Measurements from ENCODE around the gene SAMD3. TPM values are rescaled to one million over a fixed set of nuclear protein-coding genes. Genes with fewer than 3 reads are reported as not detected.

SAMD3 gene
- total and polyA plus RNA-seq, 8 donors: 0.19 to 5.9 (median 1.4) TPM

- Histone ChIP-seq H3K36me3 (no peaks in the 10 kb centered on the region), H3K4me1 (no peaks in the 10 kb centered on the region), H3K9me3 (no peaks in the 10 kb centered on the region), H3K27ac (no peak overlapping the region), H3K4me3 (no peak overlapping the region), H3K27me3 (peaks cover 0 to under 1% (median 0%) of the 10 kb centered on the region in 4 donors)
- no peak for FAIRE-seq
- no peak for DNase-seq
- TF ChIP-seq CTCF (IDR thresholded peaks at IDR 0.05): no peak
- intact Hi-C loops (cut with DNase I): no loop called here
- 59 to 65% methylated on average over 3 of the region's 3 CpGs for WGBS, 2 donors
- no peak for ATAC-seq
These were observed 11.1 kb downstream of the SAMD3 start for GRCh38 chr6:130211691-130212090.

- intact Hi-C loops (cut with DNase I): no loop called here
- no peaks in the 10 kb centered on the region for H3K27me3 ChIP-seq
- H3K36me3 ChIP-seq: no peaks in the 10 kb centered on the region
- no peak overlapping the region for H3K4me3 ChIP-seq
- 75 to 77% methylated on average over 10 of the region's 10 CpGs for WGBS, 2 donors
- H3K9me3 ChIP-seq: no peaks in the 10 kb centered on the region
- FAIRE-seq: no peak
- no peak for ATAC-seq
- TF ChIP-seq CTCF (IDR thresholded peaks at IDR 0.05): no peak
- H3K4me1 ChIP-seq: no peaks in the 10 kb centered on the region
- H3K27ac ChIP-seq: no peak overlapping the region
- DNase-seq: no peak
These were observed 14.6 kb downstream of the SAMD3 start for GRCh38 chr6:130207979-130208649.

GRCh38 chr6:130206479-130206878 lies 16.3 kb downstream of the SAMD3 start:
- intact Hi-C loops (cut with DNase I): no loop called here
- Histone ChIP-seq H3K36me3 (no peaks in the 10 kb centered on the region), H3K4me3 (no peak overlapping the region), H3K27me3 (no peaks in the 10 kb centered on the region), H3K27ac (no peak overlapping the region), H3K4me1 (no peaks in the 10 kb centered on the region), H3K9me3 (no peaks in the 10 kb centered on the region)
- no peak for TF ChIP-seq CTCF (IDR thresholded peaks at IDR 0.05)
- ATAC-seq: no peak
- FAIRE-seq: no peak
- DNase-seq: no peak
- 72 to 77% methylated on average over 3 of the region's 3 CpGs for WGBS, 2 donors

GRCh38 chr6:130204322-130204721 lies 18.4 kb downstream of the SAMD3 start:
- H3K4me3 ChIP-seq: no peak overlapping the region
- FAIRE-seq: no peak
- DNase-seq: no peak
- no peaks in the 10 kb centered on the region for H3K27me3 ChIP-seq
- H3K9me3 ChIP-seq: no peaks in the 10 kb centered on the region
- 56 to 58% methylated on average over 3 of the region's 3 CpGs for WGBS, 2 donors
- ATAC-seq: no peak
- no peak overlapping the region for H3K27ac ChIP-seq
- no peaks in the 10 kb centered on the region for H3K36me3 ChIP-seq
- no peaks in the 10 kb centered on the region for H3K4me1 ChIP-seq
- no peak for TF ChIP-seq CTCF (IDR thresholded peaks at IDR 0.05)
- intact Hi-C loops (cut with DNase I): no loop called here

GRCh38 chr6:130203370-130203769 lies 19.4 kb downstream of the SAMD3 start:
- TF ChIP-seq CTCF (IDR thresholded peaks at IDR 0.05): no peak
- Histone ChIP-seq H3K4me3 (no peak overlapping the region), H3K27ac (no peak overlapping the region), H3K4me1 (no peaks in the 10 kb centered on the region), H3K27me3 (no peaks in the 10 kb centered on the region), H3K36me3 (no peaks in the 10 kb centered on the region), H3K9me3 (no peaks in the 10 kb centered on the region)
- ATAC-seq: no peak
- intact Hi-C loops (cut with DNase I): no loop called here
- no peak for DNase-seq
- WGBS, 2 donors: 78 to 97% methylated on average over 1 of the region's 1 CpG
- no peak for FAIRE-seq
